H9 (cell line): ENCODE data around the gene DPH2. TPM values are rescaled to one million over a fixed set of nuclear protein-coding genes. Genes with fewer than 3 reads are reported as not detected.

Experiments used
- DNase-seq: peaks from one replicate; pipeline ENCODE4 v3.0.0-alpha.2; 2017
- H2AFZ ChIP-seq: one replicate; pipeline ENCODE4 v1.6.1; 2013; ENCODE audit warnings: mild to moderate bottlenecking, low read length, control low read depth, moderate library complexity
- H2AK5ac ChIP-seq: 2 replicates; pipeline ENCODE4 v1.6.1; 2013; ENCODE audit warnings: low read length, control low read depth, mixed read lengths; ENCODE audit not compliant: insufficient read length
- H2BK120ac ChIP-seq: one replicate; pipeline ENCODE4 v1.6.1; 2013; ENCODE audit warnings: low read depth, mild to moderate bottlenecking, low read length, control low read depth, inconsistent platforms; ENCODE audit not compliant: poor library complexity, severe bottlenecking
- H2BK12ac ChIP-seq: 2 replicates; pipeline ENCODE4 v1.6.1; 2013; ENCODE audit warnings: low read length, control low read depth, mixed read lengths, low read depth; ENCODE audit not compliant: insufficient read length
- H2BK15ac ChIP-seq: 2 replicates; pipeline ENCODE4 v1.6.1; 2013; ENCODE audit warnings: low read depth, low read length, control low read depth
- H2BK20ac ChIP-seq: one replicate; pipeline ENCODE4 v1.6.1; 2013; ENCODE audit warnings: low read depth, mild to moderate bottlenecking, low read length, control low read depth, inconsistent platforms; ENCODE audit not compliant: poor library complexity, severe bottlenecking
- H2BK5ac ChIP-seq: 2 replicates; pipeline ENCODE4 v1.6.1; 2013; ENCODE audit warnings: low read length, control low read depth, mixed read lengths; ENCODE audit not compliant: insufficient read length
- H3K14ac ChIP-seq: 2 replicates; pipeline ENCODE4 v1.6.1; 2013; ENCODE audit warnings: low read length, control low read depth; ENCODE audit not compliant: insufficient read depth
- H3K18ac ChIP-seq: 2 replicates; pipeline ENCODE4 v1.6.1; 2013; ENCODE audit warnings: low read depth, mild to moderate bottlenecking, mixed read lengths, low read length, control low read depth; ENCODE audit not compliant: insufficient read length
- H3K23ac ChIP-seq: 2 replicates; pipeline ENCODE4 v1.6.1; 2013; ENCODE audit warnings: low read length, control low read depth, mixed read lengths, low read depth; ENCODE audit not compliant: insufficient read length
- H3K23me2 ChIP-seq: 2 replicates; pipeline ENCODE4 v1.6.1; 2013; ENCODE audit warnings: low read depth, mild to moderate bottlenecking, mixed read lengths, low read length, control low read depth; ENCODE audit not compliant: insufficient read length, poor library complexity, severe bottlenecking
- H3K27ac ChIP-seq: 2 replicates; pipeline ENCODE4 v1.5.1; 2013; ENCODE audit warnings: low read length, control low read depth, mixed read lengths, low read depth; ENCODE audit not compliant: insufficient read length
- H3K27me3 ChIP-seq: 2 replicates; pipeline ENCODE4 v1.6.1; 2013; ENCODE audit warnings: low read length, control low read depth, inconsistent platforms; ENCODE audit not compliant: insufficient read depth
- H3K4ac ChIP-seq: 2 replicates; pipeline ENCODE4 v1.6.1; 2013; ENCODE audit warnings: low read depth, mild to moderate bottlenecking, control low read depth, inconsistent platforms, low read length, moderate library complexity
- H3K4me1 ChIP-seq: 2 replicates; pipeline ENCODE4 v1.6.1; 2013; ENCODE audit warnings: low read length, control low read depth, inconsistent platforms; ENCODE audit not compliant: insufficient read depth
- H3K4me2 ChIP-seq: 2 replicates; pipeline ENCODE4 v1.6.1; 2013; ENCODE audit warnings: low read length, control low read depth, mixed read lengths; ENCODE audit not compliant: insufficient read length, insufficient read depth
- H3K56ac ChIP-seq: 2 replicates; pipeline ENCODE4 v1.6.1; 2013; ENCODE audit warnings: low read depth, mild to moderate bottlenecking, mixed read lengths, low read length, control low read depth; ENCODE audit not compliant: insufficient read length
- H3K79me1 ChIP-seq: 2 replicates; pipeline ENCODE4 v1.6.1; 2013; ENCODE audit warnings: low read depth, mild to moderate bottlenecking, moderate library complexity, low read length, control low read depth, inconsistent platforms; ENCODE audit not compliant: insufficient read depth, poor library complexity, severe bottlenecking
- H3K79me2 ChIP-seq: 2 replicates; pipeline ENCODE4 v1.6.1; 2013; ENCODE audit warnings: low read length, control low read depth, inconsistent platforms; ENCODE audit not compliant: insufficient read depth
- H3K9ac ChIP-seq: 2 replicates; pipeline ENCODE4 v1.6.1; 2013; ENCODE audit warnings: low read length, control low read depth, mixed read lengths; ENCODE audit not compliant: insufficient read length; ENCODE audit errors: extremely low read depth
- H3K9me3 ChIP-seq: one replicate; pipeline ENCODE4 v1.6.1; 2013; ENCODE audit warnings: low read depth, low read length, inconsistent platforms; ENCODE audit not compliant: control insufficient read depth
- H3T11ph ChIP-seq: one replicate; pipeline ENCODE4 v1.6.1; 2013; ENCODE audit warnings: mild to moderate bottlenecking, low read length, control low read depth, inconsistent platforms
- H4K20me1 ChIP-seq: one replicate; pipeline ENCODE4 v1.6.1; 2013; ENCODE audit not compliant: control insufficient read depth, insufficient read length, insufficient read depth
- H4K5ac ChIP-seq: 2 replicates; pipeline ENCODE4 v1.6.1; 2013; ENCODE audit warnings: low read depth, mild to moderate bottlenecking, mixed read lengths, low read length, control low read depth; ENCODE audit not compliant: insufficient read length
- H4K8ac ChIP-seq: replicated peaks from 2 replicates; pipeline ENCODE4 v1.6.1; 2013; ENCODE audit warnings: low read length, control low read depth, mixed read lengths, low read depth; ENCODE audit not compliant: insufficient read length
- H4K91ac ChIP-seq: 2 replicates; pipeline ENCODE4 v1.6.1; 2013; ENCODE audit warnings: low read depth, mild to moderate bottlenecking, moderate library complexity, mixed read lengths, low read length, control low read depth; ENCODE audit not compliant: insufficient read length
- H3K27ac Mint-ChIP-seq, 3 experiments: 2 replicates in 2 of 3; 3 replicates in 1 of 3; pipeline ENCODE4 v1.8.0; 2020 to 2021; ENCODE audit warnings: mixed read lengths in 3 of 3, mild to moderate bottlenecking in 1 of 3, moderate library complexity in 1 of 3
- H3K27me3 Mint-ChIP-seq: 2 replicates; pipeline ENCODE4 v1.8.0; 2021; ENCODE audit warnings: low read depth, mild to moderate bottlenecking, moderate library complexity, mixed read lengths
- H3K36me3 Mint-ChIP-seq, 3 experiments: 2 replicates in 2 of 3; 3 replicates in 1 of 3; pipeline ENCODE4 v1.8.0; 2020 to 2021; ENCODE audit warnings: low read depth in 3 of 3, mixed read lengths in 3 of 3; ENCODE audit not compliant: insufficient read depth in 1 of 3
- H3K4me1 Mint-ChIP-seq, 2 experiments: 2 replicates each; pipeline ENCODE4 v1.8.0; 2020; ENCODE audit warnings: mixed read lengths in 2 of 2
- H3K4me3 Mint-ChIP-seq, 2 experiments: 2 replicates in 1 of 2; 3 replicates in 1 of 2; pipeline ENCODE4 v1.8.0; 2020 to 2021; ENCODE audit warnings: mild to moderate bottlenecking in 2 of 2, mixed read lengths in 2 of 2, moderate library complexity in 1 of 2
- H3K9me3 Mint-ChIP-seq, 2 experiments: 2 replicates in 1 of 2; 3 replicates in 1 of 2; pipeline ENCODE4 v1.8.0; 2020; ENCODE audit warnings: mild to moderate bottlenecking in 2 of 2, mixed read lengths in 2 of 2, moderate library complexity in 1 of 2
- WGBS: extraction: QIAGEN DNeasy Blood & Tissue Kit; methylation state at CpG from one replicate; pipeline ENCODE4 v1.1.7; 2013; ENCODE audit warnings: missing lambda C conversion rate, low lambda C conversion rate, mixed read lengths; ENCODE audit not compliant: insufficient read length; ENCODE audit errors: extremely low coverage; 5-methylcytosine and 5-hydroxymethylcytosine counted together
- total RNA-seq: library from RNA; stranded (reverse); gene quantifications from 2 replicates; pipeline ENCODE4 v1.2.1, GENCODE V29; 2021
- TF ChIP-seq, protein P1 (sequence below): fragments of 200-600 bp; sonication (generic); conservative IDR thresholded peaks from 3 replicates; pipeline ENCODE4 v1.8.0; 2021; ENCODE audit warnings: antibody characterized with exemption, mild to moderate bottlenecking

DPH2 gene
- total RNA-seq, 1 experiment from 2014 or later = 74.4 TPM

DNA sequence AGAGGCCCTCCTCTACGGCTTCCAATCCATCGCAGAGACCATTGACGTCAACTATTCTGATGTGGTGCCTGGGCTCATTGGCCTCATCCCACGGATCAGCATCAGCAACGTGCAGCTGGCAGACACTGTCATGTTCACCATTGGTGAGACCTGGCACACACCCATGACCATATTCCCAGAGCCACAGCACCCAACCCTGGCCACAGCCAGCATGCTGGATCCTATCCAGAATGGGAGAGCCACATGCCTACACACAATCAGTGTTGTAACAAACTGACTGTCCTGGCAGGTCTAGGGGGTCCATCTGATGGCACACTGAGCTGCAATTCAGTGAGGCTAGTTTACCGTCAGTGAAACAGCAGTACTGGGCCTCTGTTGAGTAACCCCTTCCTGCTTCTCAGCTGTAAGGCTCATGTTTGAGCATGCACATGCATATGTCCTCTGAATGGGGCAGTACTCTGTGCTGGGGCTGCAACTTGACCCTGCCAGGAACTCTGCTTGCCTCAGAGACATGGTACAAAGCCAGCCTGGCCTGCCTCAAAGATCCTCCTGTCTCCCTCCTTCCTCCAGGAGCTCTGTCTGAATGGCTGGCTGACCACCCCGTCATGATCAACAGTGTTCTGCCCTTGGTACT, 12.3 kb upstream of the DPH2 start:
- Histone ChIP-seq H3T11ph (no peak overlapping the region), H3K4ac (no peak overlapping the region), H3K18ac (no peak overlapping the region), H3K27ac (no peak overlapping the region), H2AFZ (no peak overlapping the region), H4K5ac (no peak overlapping the region), H3K9ac (no peak overlapping the region), H3K56ac (no peak overlapping the region), H3K14ac (no peak overlapping the region), H2BK120ac (no peak overlapping the region), H3K79me2 (no peaks in the 10 kb centered on the region), H3K27me3 (no peaks in the 10 kb centered on the region), H4K8ac (no peak overlapping the region), H3K23ac (no peak overlapping the region), H3K4me1 (no peaks in the 10 kb centered on the region), H3K79me1 (no peaks in the 10 kb centered on the region), H4K91ac (no peak overlapping the region), H2AK5ac (no peak overlapping the region), H2BK20ac (no peak overlapping the region), H3K23me2 (no peaks in the 10 kb centered on the region), H2BK12ac (no peak overlapping the region), H2BK15ac (no peak overlapping the region), H3K4me2 (no peak overlapping the region), H3K9me3 (no peaks in the 10 kb centered on the region), H2BK5ac (no peak overlapping the region), H4K20me1 (no peaks in the 10 kb centered on the region)
- no peak for DNase-seq
- Mint-ChIP-seq H3K4me1 (peaks cover 5 to 10% of the 10 kb centered on the region in 2 experiments), H3K9me3 (no peaks in the 10 kb centered on the region), H3K27me3 (no peaks in the 10 kb centered on the region), H3K27ac (no peak overlapping the region; a peak in 1 of 7 replicates), H3K4me3 (no peak overlapping the region), H3K36me3 (peaks cover 1 to 22% (median 16%) of the 10 kb centered on the region in 3 experiments; a peak in 5 of 7 replicates)
- no CpG with 5 or more reads among the region's 7 CpGs for WGBS
- TF ChIP-seq, protein P1, sequence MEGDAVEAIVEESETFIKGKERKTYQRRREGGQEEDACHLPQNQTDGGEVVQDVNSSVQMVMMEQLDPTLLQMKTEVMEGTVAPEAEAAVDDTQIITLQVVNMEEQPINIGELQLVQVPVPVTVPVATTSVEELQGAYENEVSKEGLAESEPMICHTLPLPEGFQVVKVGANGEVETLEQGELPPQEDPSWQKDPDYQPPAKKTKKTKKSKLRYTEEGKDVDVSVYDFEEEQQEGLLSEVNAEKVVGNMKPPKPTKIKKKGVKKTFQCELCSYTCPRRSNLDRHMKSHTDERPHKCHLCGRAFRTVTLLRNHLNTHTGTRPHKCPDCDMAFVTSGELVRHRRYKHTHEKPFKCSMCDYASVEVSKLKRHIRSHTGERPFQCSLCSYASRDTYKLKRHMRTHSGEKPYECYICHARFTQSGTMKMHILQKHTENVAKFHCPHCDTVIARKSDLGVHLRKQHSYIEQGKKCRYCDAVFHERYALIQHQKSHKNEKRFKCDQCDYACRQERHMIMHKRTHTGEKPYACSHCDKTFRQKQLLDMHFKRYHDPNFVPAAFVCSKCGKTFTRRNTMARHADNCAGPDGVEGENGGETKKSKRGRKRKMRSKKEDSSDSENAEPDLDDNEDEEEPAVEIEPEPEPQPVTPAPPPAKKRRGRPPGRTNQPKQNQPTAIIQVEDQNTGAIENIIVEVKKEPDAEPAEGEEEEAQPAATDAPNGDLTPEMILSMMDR = no peak
